Fibroblast of pulmonary artery (primary cell): Measurements from ENCODE around the gene PAX7.

Source experiments
- DNase-seq: peaks from one replicate; pipeline ENCODE4 v3.0.0-alpha.2; 2010; ENCODE audit warnings: low read depth
- H3K4me3 ChIP-seq: replicated peaks from 2 replicates; pipeline ENCODE4 v1.5.1; 2011; ENCODE audit warnings: low read depth, mild to moderate bottlenecking, control low read depth, low read length, moderate library complexity
- TF ChIP-seq, protein P1 (sequence below): IDR thresholded peaks from 2 replicates; pipeline ENCODE4 v1.5.1; 2011; ENCODE audit warnings: mild to moderate bottlenecking, control low read depth, low read length, inconsistent platforms; ENCODE audit errors: missing control alignments

Gene PAX7

DNA sequence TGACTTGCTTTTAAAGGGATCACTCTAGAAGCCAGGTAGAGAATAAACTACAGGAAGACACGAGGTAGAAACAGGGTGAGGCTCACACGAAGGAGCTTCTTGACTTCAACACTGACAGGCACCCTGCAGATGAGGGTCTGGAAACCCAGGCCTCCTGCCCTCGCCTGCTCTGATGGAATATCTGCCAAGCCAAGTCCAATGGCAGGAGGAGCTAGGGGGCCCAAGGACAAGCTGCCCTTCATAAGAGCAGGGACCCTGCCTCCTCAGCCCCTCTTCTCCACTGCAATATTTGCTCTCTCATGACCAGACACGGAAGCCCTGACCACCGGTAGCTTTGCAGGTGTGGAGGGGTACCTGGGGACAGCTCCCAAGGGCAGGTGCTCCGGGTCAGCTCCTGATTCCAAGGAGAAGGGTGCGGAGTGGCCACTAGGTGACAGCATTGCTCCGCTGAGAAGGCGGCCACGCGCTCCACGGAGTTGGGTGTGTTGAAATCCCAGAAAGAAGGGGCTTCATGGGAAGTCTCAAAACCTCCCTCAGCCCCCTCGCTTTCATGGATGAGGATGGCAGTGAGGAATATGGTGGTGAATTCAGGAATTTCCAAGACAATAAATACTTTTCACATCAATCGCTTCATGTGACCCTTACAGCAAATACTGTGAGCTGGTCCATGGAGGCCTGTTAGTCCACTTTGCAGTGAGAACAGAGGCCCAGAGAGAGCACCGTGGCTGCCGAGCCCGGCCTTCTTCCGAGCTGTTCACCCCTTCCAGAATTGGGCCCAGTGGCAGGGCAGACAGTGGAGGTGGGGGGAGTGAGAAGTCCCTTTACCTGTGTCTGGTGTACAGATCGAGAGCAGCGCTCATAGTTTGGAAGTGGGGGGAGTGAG lies 33.2 kb upstream of the PAX7 start:
- DNase-seq = peak; percentile 49

DNA sequence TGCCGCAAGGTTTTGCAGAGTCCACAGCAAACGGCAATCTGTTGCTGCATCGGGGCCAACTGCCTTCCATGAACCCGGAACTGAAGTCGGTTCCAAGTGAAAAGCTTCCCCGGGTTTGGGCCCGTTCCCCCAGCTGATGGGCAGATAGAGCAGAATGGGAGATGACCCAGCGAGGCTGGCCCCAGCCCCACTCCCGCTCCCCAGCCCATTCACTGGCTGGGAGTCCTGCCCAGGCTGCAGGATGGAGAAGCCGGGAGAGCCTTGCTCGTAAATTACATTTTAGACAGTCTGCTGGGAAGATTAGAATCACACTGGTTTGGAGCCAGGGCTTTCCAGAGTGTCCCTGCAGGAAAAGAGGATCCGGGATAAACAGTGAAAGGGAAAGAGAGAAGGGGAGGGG lies 31.6 kb upstream of the PAX7 start:
- H3K4me3 ChIP-seq = no peak overlapping the region
- TF ChIP-seq, protein P1, sequence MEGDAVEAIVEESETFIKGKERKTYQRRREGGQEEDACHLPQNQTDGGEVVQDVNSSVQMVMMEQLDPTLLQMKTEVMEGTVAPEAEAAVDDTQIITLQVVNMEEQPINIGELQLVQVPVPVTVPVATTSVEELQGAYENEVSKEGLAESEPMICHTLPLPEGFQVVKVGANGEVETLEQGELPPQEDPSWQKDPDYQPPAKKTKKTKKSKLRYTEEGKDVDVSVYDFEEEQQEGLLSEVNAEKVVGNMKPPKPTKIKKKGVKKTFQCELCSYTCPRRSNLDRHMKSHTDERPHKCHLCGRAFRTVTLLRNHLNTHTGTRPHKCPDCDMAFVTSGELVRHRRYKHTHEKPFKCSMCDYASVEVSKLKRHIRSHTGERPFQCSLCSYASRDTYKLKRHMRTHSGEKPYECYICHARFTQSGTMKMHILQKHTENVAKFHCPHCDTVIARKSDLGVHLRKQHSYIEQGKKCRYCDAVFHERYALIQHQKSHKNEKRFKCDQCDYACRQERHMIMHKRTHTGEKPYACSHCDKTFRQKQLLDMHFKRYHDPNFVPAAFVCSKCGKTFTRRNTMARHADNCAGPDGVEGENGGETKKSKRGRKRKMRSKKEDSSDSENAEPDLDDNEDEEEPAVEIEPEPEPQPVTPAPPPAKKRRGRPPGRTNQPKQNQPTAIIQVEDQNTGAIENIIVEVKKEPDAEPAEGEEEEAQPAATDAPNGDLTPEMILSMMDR = no peak
- no peak for DNase-seq

More for the DNA sequence above, 33.2 kb upstream of the PAX7 start:
- no peak overlapping the region for H3K4me3 ChIP-seq
- TF ChIP-seq, protein P1 = peak; percentile 97

DNA sequence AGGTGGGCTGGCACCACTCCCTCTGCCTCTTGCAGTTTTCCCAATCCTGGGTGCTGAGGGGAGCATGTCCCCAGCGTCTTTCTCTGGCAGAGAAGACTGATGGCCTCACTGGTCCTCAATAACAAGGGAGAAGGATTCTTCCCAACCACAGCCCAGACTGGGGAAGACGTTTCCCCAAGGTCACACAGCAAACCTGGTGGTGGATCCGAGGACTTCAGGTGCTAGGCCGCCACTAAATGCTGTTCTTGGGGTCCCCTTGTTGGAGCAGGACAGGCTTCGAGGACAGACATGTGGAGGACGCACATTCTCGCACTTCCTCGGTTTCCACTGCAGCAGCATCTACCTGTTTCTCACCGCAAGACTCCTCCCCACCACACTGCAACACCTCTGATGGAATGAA lies 30.9 kb upstream of the PAX7 start:
- H3K4me3 ChIP-seq = no peak overlapping the region
- TF ChIP-seq, protein P1 = no peak
- no peak for DNase-seq

DNA sequence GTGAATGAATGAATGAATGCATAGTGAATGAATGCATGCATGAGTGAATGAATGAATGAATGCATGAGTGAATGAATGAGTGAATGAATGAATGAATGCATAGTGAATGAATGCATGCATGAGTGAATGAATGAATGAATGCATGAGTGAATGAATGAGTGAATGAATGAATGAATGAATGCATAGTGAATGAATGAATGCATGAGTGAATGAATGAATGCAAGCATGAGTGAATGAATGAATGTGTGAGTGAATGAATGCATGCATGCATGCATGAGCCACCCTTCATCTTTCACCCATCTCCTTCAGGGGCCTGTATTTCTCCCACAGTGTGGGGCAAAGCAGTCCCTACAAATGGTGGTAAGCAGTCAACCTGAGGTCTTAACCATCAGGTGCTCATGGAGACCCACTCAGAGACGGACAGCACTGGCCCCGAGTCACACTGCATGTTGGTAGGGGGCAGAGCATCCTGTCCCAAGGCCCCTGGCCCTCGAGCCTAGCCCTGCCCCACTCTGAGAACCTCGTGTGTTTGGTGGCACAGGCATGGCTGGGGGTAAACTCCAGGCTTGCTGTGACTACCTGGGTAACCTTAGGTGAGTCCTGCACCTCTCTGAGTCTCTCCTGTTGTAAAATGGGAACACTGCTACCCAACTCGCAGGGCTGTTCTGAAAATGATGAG lies 28.0 kb upstream of the PAX7 start:
- H3K4me3 ChIP-seq = no peak overlapping the region
- peak; percentile 4 for DNase-seq
- TF ChIP-seq, protein P1 = no peak

DNA sequence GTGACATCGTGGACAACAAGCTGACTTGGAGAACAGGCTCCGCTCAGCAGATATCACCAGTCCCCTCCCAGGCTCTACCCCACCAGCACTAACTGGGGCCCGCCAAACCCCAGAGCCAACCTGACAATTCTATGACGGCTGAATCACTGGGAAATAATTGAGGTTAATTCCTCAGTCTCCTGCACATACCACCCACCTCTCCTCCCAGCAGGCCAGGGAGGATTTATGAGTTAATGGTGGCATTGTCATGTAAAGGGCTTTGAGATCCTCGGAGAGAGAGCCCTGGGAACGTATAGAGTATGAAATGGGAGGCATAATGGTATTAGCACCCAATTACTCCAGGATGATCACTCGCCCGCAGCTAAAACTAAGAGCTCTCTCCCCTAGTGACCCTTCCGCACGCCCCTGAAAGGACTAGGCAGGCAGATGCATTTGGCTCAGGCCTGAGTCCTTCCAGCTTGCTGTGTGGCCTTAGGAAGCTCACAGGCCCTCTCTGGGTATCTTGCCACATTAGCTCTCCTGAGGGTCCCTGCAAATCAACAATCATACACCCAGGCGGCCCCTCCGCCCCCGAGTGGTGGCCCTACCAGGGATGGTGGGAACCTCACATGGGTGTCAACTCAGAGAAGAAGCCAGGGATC lies 27.3 kb upstream of the PAX7 start:
- no peak overlapping the region for H3K4me3 ChIP-seq
- TF ChIP-seq, protein P1 = no peak
- DNase-seq = no peak

DNA sequence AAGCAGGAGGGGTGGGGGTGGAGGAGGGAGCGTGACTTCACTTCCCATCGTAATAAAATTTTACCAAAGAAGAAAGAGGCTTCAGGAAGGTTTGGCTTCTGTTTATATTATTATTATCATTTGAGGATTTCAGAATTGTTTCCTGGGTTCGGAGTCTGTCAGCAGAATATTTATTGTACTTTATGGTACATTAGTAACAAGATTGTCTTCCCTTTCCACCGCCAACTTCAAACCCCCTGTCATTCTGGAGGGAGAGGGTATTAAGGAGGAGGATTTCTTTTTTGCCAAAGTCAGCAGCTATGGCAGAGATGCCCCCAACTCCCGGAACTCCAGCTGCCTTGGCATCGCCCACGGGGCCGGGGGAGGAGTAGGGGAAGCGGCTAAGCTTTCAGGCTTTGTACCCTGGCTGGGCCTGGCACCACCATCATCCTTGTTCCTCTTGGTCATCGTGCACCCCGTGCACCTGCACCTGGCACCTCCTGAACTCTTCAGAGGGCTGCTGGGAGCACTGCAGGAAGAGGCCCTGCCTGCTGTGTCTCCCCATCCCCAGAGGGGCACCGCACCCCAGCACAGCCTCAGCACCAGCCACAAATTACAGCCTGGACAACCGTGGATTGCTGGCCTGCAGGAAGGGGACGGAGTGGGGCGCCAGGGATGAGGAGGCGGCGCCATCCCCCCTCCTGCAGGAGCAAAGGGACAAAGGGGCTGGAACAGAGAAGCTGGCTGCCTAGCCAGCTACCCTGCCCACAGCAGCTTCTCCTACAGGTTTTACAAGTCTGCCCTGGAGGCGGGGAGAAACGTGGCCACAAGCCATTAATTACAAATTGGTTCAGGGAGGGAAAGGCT lies 24.0 kb upstream of the PAX7 start:
- TF ChIP-seq, protein P1 = no peak
- no peak for DNase-seq
- no peak overlapping the region for H3K4me3 ChIP-seq
